ENCODE results near the gene ZNF594.
"Not testable (repeated sequence)": the region's sequence is repeated elsewhere in the genome, so short reads cannot be mapped to it uniquely, and the experiment has no call there.

The ZNF594 gene

DNA sequence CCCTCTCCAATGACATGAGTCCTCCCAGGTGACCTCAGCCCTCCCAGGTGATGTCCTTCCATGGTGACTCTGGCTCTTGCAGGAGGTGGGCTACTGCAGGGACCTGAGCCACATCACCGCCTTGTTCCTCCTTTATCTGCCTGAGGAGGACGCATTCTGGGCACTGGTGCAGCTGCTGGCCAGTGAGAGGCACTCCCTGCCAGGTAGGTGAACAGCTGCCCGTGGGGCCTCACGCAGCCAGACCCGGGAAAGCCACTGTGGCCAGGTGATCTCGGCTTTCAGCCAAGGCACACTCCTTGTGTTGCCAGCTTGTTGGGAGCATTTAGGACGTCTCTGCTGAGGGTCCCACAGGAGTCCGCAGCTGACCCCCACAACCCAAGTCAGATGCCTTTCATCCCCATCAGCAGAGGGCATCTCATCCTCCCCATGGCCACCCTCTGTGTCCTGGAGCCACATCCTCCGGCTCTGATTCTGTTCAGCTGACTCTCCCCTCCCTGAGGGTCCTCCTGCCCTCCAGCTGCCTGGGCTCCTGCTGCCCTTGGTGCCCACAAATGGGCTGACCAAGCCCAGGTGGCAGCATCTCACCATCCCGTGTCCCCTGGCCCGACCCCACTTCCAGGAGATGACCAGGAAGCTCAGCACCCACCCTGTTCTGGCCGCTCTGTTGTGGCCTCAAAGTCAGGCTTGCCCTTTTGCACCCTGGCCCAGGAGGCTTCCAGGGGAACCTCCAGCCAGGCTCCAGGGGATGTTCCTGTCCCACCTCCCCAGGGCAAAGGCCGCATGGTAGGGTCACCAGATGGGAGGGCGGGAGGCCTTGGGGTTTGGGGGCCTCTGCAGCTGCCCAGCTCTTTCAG is 55.7 kb downstream of the ZNF594 start:
- DNase-seq = no peak

DNA sequence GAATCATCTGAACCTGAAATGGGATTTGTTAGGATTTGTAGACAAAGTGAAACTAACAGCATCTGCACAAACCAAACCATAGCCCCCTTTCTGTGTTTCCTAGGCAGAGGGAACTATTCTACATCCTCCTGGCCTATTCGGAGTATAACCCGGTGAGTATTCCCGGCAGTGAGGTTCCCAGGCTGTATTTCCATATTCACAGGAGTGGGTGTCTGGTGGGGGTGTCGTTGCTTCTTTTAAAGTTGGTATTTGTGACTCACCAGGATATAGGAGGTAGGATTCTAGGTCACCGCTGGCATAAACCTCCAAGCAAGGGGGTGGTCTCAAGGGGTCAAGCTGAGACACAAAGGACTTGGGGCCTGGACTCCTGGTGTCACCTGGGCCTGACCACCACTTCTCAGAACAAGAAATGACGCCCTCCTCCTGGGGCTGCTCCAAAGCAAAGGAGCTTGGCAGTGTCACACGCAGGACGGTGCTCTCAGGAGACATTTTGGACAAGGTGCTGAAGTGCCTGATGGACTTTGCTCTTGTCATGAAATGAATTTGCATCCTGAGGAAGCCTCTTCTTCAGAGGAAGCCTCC is 56.4 kb downstream of the ZNF594 start:
- not testable (repeated sequence) for DNase-seq

DNA sequence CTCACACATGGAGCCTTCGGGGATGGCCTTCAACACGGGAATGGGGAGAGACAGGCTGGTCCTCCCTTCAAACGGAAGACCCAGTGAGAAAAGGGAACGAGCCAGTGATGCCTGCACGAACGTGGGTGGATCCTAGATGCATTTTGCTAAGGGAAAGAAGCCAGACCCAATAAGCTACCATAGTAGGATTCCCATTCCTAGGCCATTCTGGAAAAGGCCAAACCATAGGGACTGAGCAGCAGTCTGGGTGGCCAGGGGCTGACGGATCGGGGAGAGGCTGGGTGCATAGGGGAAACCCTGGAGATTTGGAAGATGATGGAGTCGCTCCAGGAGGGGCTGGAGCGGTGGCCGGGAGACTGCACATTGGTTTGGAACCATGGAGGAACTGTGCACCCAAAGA is 57.1 kb downstream of the ZNF594 start:
- not testable (repeated sequence) for DNase-seq

DNA sequence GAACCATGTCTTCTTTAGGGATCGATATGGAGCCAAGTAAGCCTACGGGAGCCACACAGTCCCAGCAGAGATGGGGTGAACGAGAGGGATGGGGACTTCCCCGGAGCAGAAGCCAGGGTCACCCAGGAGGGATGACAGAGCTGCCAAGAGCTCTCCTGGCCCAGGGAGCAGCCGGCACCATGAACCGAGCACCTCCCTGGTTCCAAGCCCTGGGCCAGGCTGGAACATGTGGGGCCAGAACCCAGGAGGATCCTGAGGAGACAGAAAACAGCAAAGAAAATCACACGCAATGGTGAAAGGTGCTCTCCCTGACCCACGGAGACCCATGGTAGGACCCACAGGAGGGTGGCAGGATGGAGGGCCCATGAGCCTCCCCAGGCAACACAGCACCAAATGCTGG is 57.7 kb downstream of the ZNF594 start:
- DNase-seq = not testable (repeated sequence)

DNA sequence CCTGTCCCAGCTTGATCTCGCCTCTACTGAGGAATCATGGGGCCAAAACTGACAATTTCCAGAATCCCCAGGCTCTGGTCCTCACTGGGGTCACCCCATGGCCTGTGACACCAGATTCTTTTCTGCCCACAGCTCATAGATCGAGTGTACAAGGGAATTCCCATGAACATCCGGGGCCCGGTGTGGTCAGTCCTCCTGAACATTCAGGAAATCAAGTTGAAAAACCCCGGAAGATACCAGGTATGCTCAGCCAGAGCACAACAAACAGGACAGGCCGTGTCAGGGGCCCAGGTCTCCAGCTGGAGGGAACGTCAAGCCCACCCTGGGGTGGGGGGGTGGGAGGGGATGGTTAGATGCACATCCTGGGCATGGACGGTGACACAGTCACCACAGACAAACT is 58.4 kb downstream of the ZNF594 start:
- DNase-seq = no peak

DNA sequence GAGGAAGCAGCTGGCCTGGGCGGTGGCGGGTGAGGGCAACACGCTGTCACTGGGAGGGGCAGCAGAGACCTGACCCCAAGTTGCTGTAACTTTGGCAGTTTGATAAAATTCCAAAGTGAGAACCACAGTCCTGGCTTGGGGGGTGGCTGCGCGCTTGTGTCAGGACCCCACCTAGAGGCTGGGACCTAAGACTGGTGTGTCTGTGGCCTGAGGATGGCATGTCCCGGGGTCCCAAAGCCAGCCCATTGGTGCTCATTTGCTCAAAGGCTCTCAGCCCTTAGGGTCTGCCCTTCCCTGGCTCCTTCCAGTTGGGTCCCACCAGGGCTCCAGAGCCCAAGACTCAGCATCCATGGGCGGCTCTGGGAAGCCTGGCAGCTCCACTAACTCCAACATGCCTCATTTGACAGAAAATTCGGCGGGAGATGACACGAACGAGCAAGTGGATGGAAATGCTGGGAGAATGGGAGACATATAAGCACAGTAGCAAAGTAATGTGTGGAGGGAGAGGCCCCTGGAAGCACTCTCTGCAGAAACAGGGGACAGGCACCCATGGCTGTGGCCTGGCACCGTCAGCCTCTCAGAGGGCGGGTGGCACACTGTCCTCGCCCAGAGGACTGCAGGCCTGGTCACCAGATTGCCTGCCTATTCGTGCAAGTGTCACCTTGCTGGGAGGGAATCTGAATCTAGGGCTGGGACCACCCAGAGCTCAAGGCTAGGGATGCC is 59.0 kb downstream of the ZNF594 start:
- not testable (repeated sequence) for DNase-seq

DNA sequence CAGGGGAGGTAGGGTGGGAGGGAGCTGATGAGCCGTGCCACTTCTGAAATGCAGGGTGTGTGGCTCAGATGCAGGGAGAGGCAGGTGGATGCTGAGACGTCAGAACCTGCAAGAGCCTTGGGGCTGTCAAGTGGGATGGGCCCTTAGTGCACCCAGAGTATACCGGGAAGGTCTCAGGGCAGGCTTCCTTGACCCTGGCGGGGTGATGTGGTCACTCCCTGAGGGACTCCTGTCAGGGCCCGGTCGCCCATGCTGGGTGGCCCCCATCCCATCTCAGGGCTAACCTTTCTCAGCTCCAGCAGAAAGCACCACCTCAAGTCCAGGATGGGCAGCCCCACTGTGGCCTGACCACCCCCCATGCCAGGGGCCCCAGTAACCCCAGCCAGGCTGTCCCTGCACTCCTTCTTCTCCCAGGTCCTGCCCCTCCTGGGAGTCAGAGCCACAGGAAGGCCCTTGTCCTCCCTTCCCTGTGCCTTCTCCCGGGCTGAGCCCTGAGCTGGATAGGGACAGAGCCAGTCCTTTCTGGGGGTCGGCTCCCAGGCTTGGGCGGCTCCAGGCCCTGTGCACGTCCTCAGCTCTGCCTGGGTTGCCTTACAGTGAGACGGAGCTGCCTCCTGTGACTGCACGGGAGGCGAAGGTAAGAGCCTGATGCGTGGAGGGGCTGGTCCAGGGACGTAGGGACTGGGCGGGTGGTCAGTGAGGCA is 59.7 kb downstream of the ZNF594 start:
- DNase-seq = not testable (repeated sequence)

DNA sequence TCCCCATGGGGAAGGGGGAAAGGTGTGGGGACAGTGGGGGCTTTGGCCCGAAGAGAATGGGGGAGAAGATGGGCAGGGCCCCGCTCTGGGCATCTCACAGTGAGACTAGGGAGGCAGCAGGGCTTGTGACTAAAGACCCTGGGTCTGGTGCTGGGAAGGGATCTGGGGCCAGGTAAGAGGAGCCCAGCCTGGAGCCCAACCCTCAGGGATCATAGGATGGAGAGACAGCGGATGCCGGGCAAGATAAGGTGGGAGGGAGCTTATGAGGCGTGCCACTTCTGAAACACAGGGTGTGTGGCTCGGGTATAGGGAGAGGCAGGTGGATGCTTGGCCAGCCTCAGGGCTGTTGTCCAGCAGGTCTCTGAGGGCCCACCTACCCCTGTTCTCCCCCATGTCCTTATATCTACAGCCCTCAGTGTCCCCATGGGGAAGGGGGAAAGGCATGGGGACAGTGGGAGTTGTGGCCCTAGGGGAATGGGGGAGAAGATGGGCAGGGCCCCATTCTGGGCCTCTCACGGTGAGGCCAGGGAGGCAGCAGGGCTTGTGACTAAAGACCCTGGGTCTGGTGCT is 60.4 kb downstream of the ZNF594 start:
- no peak for DNase-seq

DNA sequence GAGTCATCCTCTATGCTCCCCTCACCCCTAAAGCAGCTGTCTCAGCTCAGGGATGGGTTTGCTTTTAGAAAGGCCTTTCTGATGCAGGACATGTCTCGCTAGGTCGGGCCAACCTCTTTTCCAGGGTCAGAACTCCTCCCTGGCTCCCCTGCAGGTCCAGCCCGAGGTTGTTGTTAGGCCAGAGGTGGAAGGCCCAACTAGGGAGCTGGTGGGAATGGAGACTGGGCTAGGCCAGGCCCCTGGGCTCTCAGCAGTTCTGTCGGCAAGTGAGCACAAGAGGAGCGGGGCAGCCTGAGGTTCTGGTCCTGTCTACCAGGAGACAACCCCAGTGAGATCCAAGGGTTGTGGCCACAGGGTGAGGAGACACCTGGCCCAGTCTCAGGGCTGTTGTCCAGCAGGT is 61.0 kb downstream of the ZNF594 start:
- not testable (repeated sequence) for DNase-seq

DNA sequence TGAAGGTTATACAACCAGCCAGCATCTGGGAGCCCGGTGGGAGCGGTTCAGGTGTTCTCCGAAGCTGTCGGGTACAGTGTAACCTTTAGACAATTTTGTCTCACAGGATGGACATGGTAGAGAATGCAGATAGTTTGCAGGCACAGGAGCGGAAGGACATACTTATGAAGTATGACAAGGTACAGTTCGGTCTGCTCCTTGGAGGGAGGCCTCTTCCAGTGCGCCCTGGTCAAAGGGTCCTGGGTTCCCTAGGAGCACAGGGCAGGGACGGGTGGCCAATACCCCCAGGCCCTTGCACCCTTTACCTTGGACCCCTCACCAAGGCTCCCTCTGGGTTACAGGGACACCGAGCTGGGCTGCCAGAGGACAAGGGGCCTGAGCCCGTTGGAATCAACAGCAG is 61.4 kb downstream of the ZNF594 start:
- not testable (repeated sequence) for DNase-seq

DNA sequence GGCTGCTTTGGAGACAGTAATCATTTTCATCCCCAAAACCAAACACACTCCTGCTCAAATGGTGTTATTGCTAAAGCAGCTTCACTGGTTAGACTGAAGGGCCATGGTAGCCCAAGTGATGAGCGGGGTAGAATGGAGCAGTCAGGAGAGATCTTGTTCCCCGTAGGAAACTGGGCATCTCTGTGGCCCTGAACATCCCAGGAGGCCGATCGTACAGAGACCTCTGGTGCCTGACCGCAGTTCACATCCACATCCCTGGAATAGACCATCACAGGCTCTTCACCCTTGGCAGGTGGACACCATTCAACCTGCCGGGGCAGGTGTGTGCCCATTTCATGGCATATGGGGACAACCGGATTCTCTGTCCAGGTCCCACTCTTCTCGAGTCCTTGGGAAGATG is 61.9 kb downstream of the ZNF594 start:
- DNase-seq = not testable (repeated sequence)

Measured in NCI-H774 (cell line).